ENCODE data around the gene DFFA. TPM values are rescaled to one million over a fixed set of nuclear protein-coding genes. Genes with fewer than 3 reads are reported as not detected.

The DFFA gene
- total RNA-seq, 2 donors from 2014 or later: 100 to 105 TPM

DNA sequence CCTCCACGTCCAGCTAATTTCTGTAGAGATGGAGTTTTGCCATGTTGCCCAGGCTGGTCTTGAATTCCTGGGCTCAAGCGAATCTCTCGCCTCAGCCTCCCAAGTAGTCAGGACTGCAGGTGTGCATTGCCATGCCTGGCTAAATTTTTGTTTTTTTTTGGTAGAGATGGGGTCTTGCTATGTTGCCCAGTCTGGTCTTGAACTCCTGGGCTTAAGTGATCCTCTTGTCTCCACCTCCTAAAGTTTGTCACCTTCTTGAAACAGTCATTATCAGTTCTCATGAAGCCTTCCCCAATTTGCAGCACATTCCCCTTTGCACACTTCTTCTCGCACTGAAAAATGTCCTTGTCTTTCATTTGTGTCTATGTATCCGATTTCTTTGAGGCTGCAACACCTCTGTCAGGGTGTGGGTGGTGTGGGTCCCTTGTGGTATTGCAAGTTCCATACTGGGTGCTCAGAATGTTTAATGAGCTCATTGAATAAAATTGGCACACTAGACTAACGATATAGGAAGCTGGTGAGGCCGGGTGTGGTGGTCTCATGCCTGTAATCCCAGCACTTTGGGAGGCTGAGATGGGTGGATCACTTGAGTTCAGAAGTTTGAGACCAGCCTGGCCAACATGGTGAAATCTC, 25.4 kb downstream of the DFFA start:
- Mint-ChIP-seq H3K27me3 (ENCODE audit: insufficient read depth) (no peaks in the 10 kb centered on the region), H3K36me3 (ENCODE audit: low read depth) (peaks cover 14% of the 10 kb centered on the region), H3K27ac (no peak overlapping the region), H3K4me1 (peaks cover 8% of the 10 kb centered on the region), H3K9me3 (no peaks in the 10 kb centered on the region), H3K4me3 (no peak overlapping the region)
- no peak for DNase-seq
- Histone ChIP-seq H3K9me3 (ENCODE audit: control insufficient read depth, low read length) (no peaks in the 10 kb centered on the region), H3K4me1 (ENCODE audit: control insufficient read depth, insufficient read depth, low read length) (no peaks in the 10 kb centered on the region), H3K27ac (ENCODE audit: low read depth, low read length) (no peak overlapping the region), H3K27me3 (ENCODE audit: control insufficient read depth, insufficient read depth, low read length, poor library complexity, severe bottlenecking) (no peaks in the 10 kb centered on the region), H3K9ac (ENCODE audit: extremely low read depth, low read length, poor library complexity, severe bottlenecking) (no peak overlapping the region), H3K36me3 (ENCODE audit: control insufficient read depth, insufficient read depth, low read length) (peaks cover 16% of the 10 kb centered on the region), H3K4me3 (ENCODE audit: low read length) (no peak overlapping the region)
- TF ChIP-seq, protein P1, sequence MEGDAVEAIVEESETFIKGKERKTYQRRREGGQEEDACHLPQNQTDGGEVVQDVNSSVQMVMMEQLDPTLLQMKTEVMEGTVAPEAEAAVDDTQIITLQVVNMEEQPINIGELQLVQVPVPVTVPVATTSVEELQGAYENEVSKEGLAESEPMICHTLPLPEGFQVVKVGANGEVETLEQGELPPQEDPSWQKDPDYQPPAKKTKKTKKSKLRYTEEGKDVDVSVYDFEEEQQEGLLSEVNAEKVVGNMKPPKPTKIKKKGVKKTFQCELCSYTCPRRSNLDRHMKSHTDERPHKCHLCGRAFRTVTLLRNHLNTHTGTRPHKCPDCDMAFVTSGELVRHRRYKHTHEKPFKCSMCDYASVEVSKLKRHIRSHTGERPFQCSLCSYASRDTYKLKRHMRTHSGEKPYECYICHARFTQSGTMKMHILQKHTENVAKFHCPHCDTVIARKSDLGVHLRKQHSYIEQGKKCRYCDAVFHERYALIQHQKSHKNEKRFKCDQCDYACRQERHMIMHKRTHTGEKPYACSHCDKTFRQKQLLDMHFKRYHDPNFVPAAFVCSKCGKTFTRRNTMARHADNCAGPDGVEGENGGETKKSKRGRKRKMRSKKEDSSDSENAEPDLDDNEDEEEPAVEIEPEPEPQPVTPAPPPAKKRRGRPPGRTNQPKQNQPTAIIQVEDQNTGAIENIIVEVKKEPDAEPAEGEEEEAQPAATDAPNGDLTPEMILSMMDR (conservative IDR thresholded peaks at IDR 0.05): no peak
- 97 to 98% methylated on average over 6 to 7 of the region's 7 CpGs for WGBS, 2 experiments (ENCODE audit: insufficient coverage in 1 of 2, insufficient read length in 1 of 2)

DNA sequence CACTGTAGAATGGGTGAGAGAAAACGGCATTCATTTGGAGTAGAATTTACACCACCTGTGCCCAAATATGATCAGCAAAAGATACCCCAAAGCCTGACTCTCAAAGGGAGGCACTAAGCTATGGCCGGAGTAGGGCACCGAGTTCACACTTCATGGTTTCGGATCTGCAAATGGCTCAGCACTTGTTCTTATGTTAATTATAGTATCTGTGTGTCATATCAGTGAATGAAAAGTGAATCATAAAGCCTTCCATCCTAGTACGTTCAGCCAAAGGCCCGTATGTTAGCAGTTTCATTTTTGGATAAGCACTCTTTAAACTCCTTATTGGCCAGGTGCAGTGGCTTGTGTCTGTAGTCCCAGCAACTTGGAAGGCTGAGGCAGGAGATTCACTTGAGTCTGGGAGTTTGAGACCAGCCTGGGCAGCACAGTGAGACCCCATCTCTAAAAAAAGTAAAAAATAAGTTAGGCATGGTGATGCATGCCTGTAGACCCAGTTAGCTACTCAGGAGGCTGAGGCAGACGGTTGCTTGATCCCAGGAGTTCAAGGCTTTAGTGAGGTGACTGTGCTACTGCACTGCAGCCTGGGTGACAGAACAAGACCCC, 27.4 kb downstream of the DFFA start:
- H3K4me1 Mint-ChIP-seq: no peaks in the 10 kb centered on the region
- H3K4me3 Mint-ChIP-seq: no peak overlapping the region
- peaks cover 22% of the 10 kb centered on the region for H3K36me3 ChIP-seq (ENCODE audit: control insufficient read depth, insufficient read depth, low read length)
- no peak overlapping the region for H3K27ac Mint-ChIP-seq
- no peaks in the 10 kb centered on the region for H3K9me3 ChIP-seq (ENCODE audit: control insufficient read depth, low read length)
- no peaks in the 10 kb centered on the region for H3K4me1 ChIP-seq (ENCODE audit: control insufficient read depth, insufficient read depth, low read length)
- H3K27ac ChIP-seq (ENCODE audit: low read depth, low read length): no peak overlapping the region
- DNase-seq: no peak
- TF ChIP-seq, protein P1 (conservative IDR thresholded peaks at IDR 0.05): no peak
- no peaks in the 10 kb centered on the region for H3K27me3 ChIP-seq (ENCODE audit: control insufficient read depth, insufficient read depth, low read length, poor library complexity, severe bottlenecking)
- WGBS, 2 experiments (ENCODE audit: insufficient coverage in 1 of 2, insufficient read length in 1 of 2): 91 to 97% methylated on average over 6 to 7 of the region's 7 CpGs
- no peak overlapping the region for H3K4me3 ChIP-seq (ENCODE audit: low read length)
- H3K9ac ChIP-seq (ENCODE audit: extremely low read depth, low read length, poor library complexity, severe bottlenecking): no peak overlapping the region
- no peaks in the 10 kb centered on the region for H3K9me3 Mint-ChIP-seq
- no peaks in the 10 kb centered on the region for H3K27me3 Mint-ChIP-seq (ENCODE audit: insufficient read depth)
- H3K36me3 Mint-ChIP-seq (ENCODE audit: low read depth): peaks cover 20% of the 10 kb centered on the region

DNA sequence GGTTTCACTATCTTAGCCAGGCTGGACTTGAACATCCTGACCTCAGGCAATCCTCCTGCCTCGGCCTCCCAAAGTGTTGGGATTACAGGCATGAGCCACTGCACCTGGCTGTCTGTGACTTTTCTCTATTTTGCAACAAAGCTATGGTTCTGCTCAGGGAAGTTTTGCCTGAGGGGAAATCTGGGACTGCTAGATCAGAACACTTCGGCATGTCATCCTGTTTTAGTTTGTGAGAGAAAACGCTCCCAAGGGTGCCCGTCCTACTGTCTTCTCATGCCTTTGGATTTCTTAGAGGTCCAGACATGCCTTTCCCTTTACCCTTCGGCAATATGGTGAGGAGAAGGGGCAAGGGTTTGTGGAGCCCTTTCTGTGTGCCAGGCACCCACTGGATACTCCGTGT, 28.1 kb downstream of the DFFA start:
- Mint-ChIP-seq H3K4me3 (no peak overlapping the region), H3K4me1 (no peaks in the 10 kb centered on the region), H3K36me3 (ENCODE audit: low read depth) (peaks cover 20% of the 10 kb centered on the region), H3K9me3 (no peaks in the 10 kb centered on the region), H3K27me3 (ENCODE audit: insufficient read depth) (no peaks in the 10 kb centered on the region), H3K27ac (no peak overlapping the region)
- no peak overlapping the region for H3K4me3 ChIP-seq (ENCODE audit: low read length)
- no peaks in the 10 kb centered on the region for H3K9me3 ChIP-seq (ENCODE audit: control insufficient read depth, low read length)
- no peaks in the 10 kb centered on the region for H3K4me1 ChIP-seq (ENCODE audit: control insufficient read depth, insufficient read depth, low read length)
- no peaks in the 10 kb centered on the region for H3K27me3 ChIP-seq (ENCODE audit: control insufficient read depth, insufficient read depth, low read length, poor library complexity, severe bottlenecking)
- WGBS, 2 experiments (ENCODE audit: insufficient coverage in 1 of 2, insufficient read length in 1 of 2): 91 to 94% methylated on average over 6 of the region's 6 CpGs
- H3K36me3 ChIP-seq (ENCODE audit: control insufficient read depth, insufficient read depth, low read length): peaks cover 22% of the 10 kb centered on the region
- TF ChIP-seq, protein P1 (conservative IDR thresholded peaks at IDR 0.05): no peak
- no peak for DNase-seq
- no peak overlapping the region for H3K27ac ChIP-seq (ENCODE audit: low read depth, low read length)
- no peak overlapping the region for H3K9ac ChIP-seq (ENCODE audit: extremely low read depth, low read length, poor library complexity, severe bottlenecking)
